KOPT-K1 (cell line): Measurements from ENCODE around the gene GAS6.

ENCODE experiments used
- H3K27ac ChIP-seq: fragments of 200-600 bp; sonication (generic); 2 replicates; pipeline ENCODE4 v1.5.1; 2016; ENCODE audit warnings: antibody characterized with exemption, mild to moderate bottlenecking, low read depth, low read length; ENCODE audit not compliant: poor library complexity, severe bottlenecking
- H3K36me3 ChIP-seq: fragments of 200-600 bp; sonication (generic); 2 replicates; pipeline ENCODE4 v1.5.1; 2017; ENCODE audit warnings: antibody characterized with exemption, mild to moderate bottlenecking, low read length, moderate library complexity; ENCODE audit not compliant: insufficient read depth
- H3K9me3 ChIP-seq: fragments of 200-600 bp; sonication (generic); 2 replicates; pipeline ENCODE4 v1.5.1; 2017; ENCODE audit warnings: antibody characterized with exemption, low read length, mild to moderate bottlenecking; ENCODE audit not compliant: insufficient read depth, poor library complexity, severe bottlenecking

The GAS6 gene

GRCh38 chr13:113770937-113771336 is 92.9 kb downstream of the GAS6 start:
- H3K27ac ChIP-seq = no peak overlapping the region
- no peaks in the 10 kb centered on the region for H3K9me3 ChIP-seq
- no peaks in the 10 kb centered on the region for H3K36me3 ChIP-seq
